Karpas-422 (cell line): ENCODE data around the gene MRPS23. TPM values are rescaled to one million over a fixed set of nuclear protein-coding genes. Genes with fewer than 3 reads are reported as not detected.

Experiments
- DNase-seq: peaks from one replicate; pipeline ENCODE4 v3.0.0-alpha.2; 2015
- H2AFZ ChIP-seq: fragments of 200-600 bp; sonication (generic); 2 replicates; pipeline ENCODE4 v1.6.1; 2014; ENCODE audit warnings: antibody characterized with exemption, low read length, mixed read lengths
- H3K27ac ChIP-seq: fragments of 200-600 bp; sonication (generic); 2 replicates; pipeline ENCODE4 v1.5.1; 2014; ENCODE audit warnings: mild to moderate bottlenecking, low read length, moderate library complexity
- H3K27me3 ChIP-seq: fragments of 200-600 bp; sonication (generic); 2 replicates; pipeline ENCODE4 v1.6.1; 2014; ENCODE audit warnings: low read length, mixed read lengths
- H3K36me3 ChIP-seq: fragments of 200-600 bp; sonication (generic); 2 replicates; pipeline ENCODE4 v1.6.1; 2014; ENCODE audit warnings: low read length, mixed read lengths; ENCODE audit not compliant: insufficient read depth
- H3K4me1 ChIP-seq: fragments of 200-600 bp; sonication (generic); 2 replicates; pipeline ENCODE4 v1.6.1; 2014; ENCODE audit warnings: mild to moderate bottlenecking, low read length, mixed read lengths
- H3K4me2 ChIP-seq: fragments of 200-600 bp; sonication (generic); 2 replicates; pipeline ENCODE4 v1.6.1; 2014; ENCODE audit warnings: low read length, low read depth, mild to moderate bottlenecking; ENCODE audit not compliant: poor library complexity, severe bottlenecking
- H3K4me3 ChIP-seq: fragments of 200-600 bp; sonication (generic); 2 replicates; pipeline ENCODE4 v1.5.1; 2014; ENCODE audit warnings: mild to moderate bottlenecking, antibody characterized with exemption, low read length, mixed read lengths
- H3K79me2 ChIP-seq: fragments of 200-600 bp; sonication (generic); 2 replicates; pipeline ENCODE4 v1.6.1; 2014; ENCODE audit warnings: mild to moderate bottlenecking, low read length, mixed read lengths
- H3K9ac ChIP-seq: fragments of 200-600 bp; sonication (generic); 2 replicates; pipeline ENCODE4 v1.6.0; 2014; ENCODE audit warnings: low read length
- H3K9me2 ChIP-seq: fragments of 200-600 bp; sonication (generic), shearing (Covaris generic); replicated peaks from 2 replicates; pipeline ENCODE4 v1.6.0; 2014; ENCODE audit warnings: mild to moderate bottlenecking, low read length, moderate library complexity; ENCODE audit not compliant: insufficient read depth
- H3K9me3 ChIP-seq: fragments of 300-700, 200-600 bp; sonication (generic); 2 replicates; pipeline ENCODE4 v1.6.1; 2014; ENCODE audit warnings: low read length, mixed read lengths
- H4K20me1 ChIP-seq: fragments of 200-600 bp; sonication (generic); 2 replicates; pipeline ENCODE4 v1.6.1; 2014; ENCODE audit warnings: mild to moderate bottlenecking, antibody characterized with exemption, low read length, low read depth; ENCODE audit not compliant: insufficient read depth
- total RNA-seq: library from RNA; depleted of rRNA; stranded (reverse); fragments of >200 nt; shearing (Covaris generic); gene quantifications from 2 replicates; pipeline ENCODE4 v1.2.3, GENCODE V29; 2014; ENCODE audit warnings: low replicate concordance; rRNA removed

Gene MRPS23
- total RNA-seq, result 35.1 and 61.3 TPM in 2 replicates

- H3K4me1 ChIP-seq, result peaks cover 28% of the 10 kb centered on the region
- peak within 1 kb of the TSS; percentile 86 for H3K4me2 ChIP-seq
- H3K9ac ChIP-seq, result peak within 1 kb of the TSS; percentile 86
- peak within 1 kb of the TSS; percentile 55 for H3K27ac ChIP-seq
- H3K9me3 ChIP-seq, result no peaks in the 10 kb centered on the region
- H3K27me3 ChIP-seq, result no peaks in the 10 kb centered on the region
- peak within 1 kb of the TSS; percentile 89 for H3K4me3 ChIP-seq
- H2AFZ ChIP-seq, result peak within 1 kb of the TSS; percentile 99
- peak; percentile 99 for DNase-seq
- H3K79me2 ChIP-seq, result peaks cover 32% of the 10 kb centered on the region
- no peaks in the 10 kb centered on the region for H3K9me2 ChIP-seq
- no peaks in the 10 kb centered on the region for H4K20me1 ChIP-seq
- H3K36me3 ChIP-seq, result peaks cover 6% of the 10 kb centered on the region; the same call in 1 of the 2 replicates
These were observed at the start of gene MRPS23 for GRCh38 chr17:57849874-57850754. MRPS23 (minus strand) TSS chr17:57850044; CDS start chr17:57850010, 34 bp downstream.

GRCh38 chr17:57899391-57899790, 49.5 kb upstream of the MRPS23 start:
- no peak overlapping the region for H3K27ac ChIP-seq
- H3K4me2 ChIP-seq, result no peak overlapping the region
- H3K9ac ChIP-seq, result no peak overlapping the region
- no peak overlapping the region for H3K4me3 ChIP-seq
- H3K9me3 ChIP-seq, result no peaks in the 10 kb centered on the region
- no peaks in the 10 kb centered on the region for H4K20me1 ChIP-seq
- H3K79me2 ChIP-seq, result no peaks in the 10 kb centered on the region
- H3K36me3 ChIP-seq, result no peaks in the 10 kb centered on the region
- H2AFZ ChIP-seq, result no peak overlapping the region
- DNase-seq, result no peak
- H3K9me2 ChIP-seq, result no peaks in the 10 kb centered on the region
- peaks cover 32% of the 10 kb centered on the region for H3K4me1 ChIP-seq
- H3K27me3 ChIP-seq, result no peaks in the 10 kb centered on the region

DNA sequence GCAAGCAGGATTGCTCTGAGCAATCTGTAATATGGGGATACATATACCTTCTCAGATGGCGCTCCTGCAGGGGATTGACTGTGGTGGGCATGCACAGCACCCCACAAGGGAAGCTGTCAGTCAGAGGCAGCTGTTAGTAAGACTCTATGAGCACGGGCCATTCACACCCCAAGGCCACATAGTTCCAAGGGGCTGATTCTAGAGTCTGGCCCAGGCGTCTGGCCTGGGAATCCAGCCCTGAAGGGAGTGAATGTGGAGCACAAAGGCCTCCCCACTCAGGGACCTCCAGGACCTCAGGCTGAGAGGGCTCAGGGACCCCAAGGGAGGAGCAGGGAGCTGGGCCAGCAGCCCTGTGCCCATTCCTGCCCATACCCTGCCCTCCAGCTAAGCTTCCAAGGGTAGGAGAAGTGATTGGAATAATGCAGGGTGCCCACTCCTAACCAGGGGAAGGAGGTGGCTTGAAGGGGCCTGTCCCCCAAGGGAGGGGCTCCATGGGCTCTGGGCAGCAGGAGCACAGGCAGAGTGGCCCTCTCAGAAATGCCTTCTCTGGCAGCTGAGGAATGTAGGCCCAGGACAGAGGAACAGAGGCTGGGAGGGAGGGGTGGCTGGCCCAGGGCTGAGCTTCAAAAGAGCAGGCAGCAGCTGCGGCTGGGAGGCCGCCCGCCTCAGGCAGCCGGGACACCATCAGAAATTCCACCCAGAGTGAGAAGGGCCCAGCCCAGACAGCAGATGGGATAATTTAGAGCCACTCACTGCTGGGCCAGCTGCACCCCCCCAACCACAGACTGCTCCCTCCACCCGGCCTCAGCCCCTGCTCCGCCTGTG, 48.9 kb upstream of the MRPS23 start:
- no peak overlapping the region for H3K4me2 ChIP-seq
- H3K9ac ChIP-seq, result no peak overlapping the region
- no peak overlapping the region for H2AFZ ChIP-seq
- no peaks in the 10 kb centered on the region for H3K27me3 ChIP-seq
- H3K4me3 ChIP-seq, result no peak overlapping the region
- peaks cover 29% of the 10 kb centered on the region for H3K4me1 ChIP-seq
- H3K36me3 ChIP-seq, result no peaks in the 10 kb centered on the region
- no peaks in the 10 kb centered on the region for H3K9me3 ChIP-seq
- H3K9me2 ChIP-seq, result no peaks in the 10 kb centered on the region
- no peak for DNase-seq
- no peak overlapping the region for H3K27ac ChIP-seq
- no peaks in the 10 kb centered on the region for H4K20me1 ChIP-seq
- no peaks in the 10 kb centered on the region for H3K79me2 ChIP-seq

DNA sequence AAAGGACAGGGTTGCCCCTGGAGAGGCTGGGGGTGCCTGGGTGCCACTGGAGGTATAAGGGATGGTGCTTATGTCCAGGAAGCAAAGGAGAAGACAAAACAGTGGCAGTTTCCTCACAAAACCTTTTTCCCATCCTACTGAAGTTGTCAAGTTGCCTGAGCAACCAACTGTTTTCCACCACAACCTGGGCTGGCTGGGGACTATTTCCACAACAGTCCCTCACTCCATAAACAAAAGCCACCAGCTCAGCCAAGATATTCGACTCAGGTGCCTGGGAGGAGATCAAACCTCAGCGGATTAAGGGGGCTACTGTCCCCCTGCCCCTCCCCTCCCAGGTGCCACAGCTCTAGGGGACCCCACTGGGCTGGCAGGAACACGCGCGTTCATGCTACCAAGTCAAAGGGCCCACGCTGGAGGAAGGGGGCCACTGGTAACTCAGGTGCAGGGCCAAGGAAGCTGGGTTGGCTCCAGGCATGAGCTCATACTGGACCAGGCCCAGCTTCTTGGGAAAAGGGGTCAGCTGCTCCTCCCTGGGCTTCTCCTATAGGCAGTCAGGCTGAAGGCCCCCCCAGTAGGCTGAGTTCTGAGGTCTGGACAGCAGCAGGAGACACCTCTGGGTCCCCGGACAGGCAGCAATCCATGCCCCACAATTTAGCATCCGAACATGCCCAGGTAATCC, 45.7 kb upstream of the MRPS23 start:
- no peak overlapping the region for H3K27ac ChIP-seq
- H3K36me3 ChIP-seq, result no peaks in the 10 kb centered on the region
- DNase-seq, result no peak
- no peak overlapping the region for H3K4me3 ChIP-seq
- no peaks in the 10 kb centered on the region for H3K27me3 ChIP-seq
- no peak overlapping the region for H2AFZ ChIP-seq
- peaks cover 10% of the 10 kb centered on the region for H3K4me1 ChIP-seq
- no peak overlapping the region for H3K4me2 ChIP-seq
- no peaks in the 10 kb centered on the region for H4K20me1 ChIP-seq
- no peaks in the 10 kb centered on the region for H3K9me3 ChIP-seq
- no peaks in the 10 kb centered on the region for H3K9me2 ChIP-seq
- no peaks in the 10 kb centered on the region for H3K79me2 ChIP-seq
- no peak overlapping the region for H3K9ac ChIP-seq

GRCh38 chr17:57894848-57895247, 45.0 kb upstream of the MRPS23 start:
- Histone ChIP-seq H3K79me2 (no peaks in the 10 kb centered on the region), H3K4me2 (no peak overlapping the region), H3K9me3 (no peaks in the 10 kb centered on the region), H3K27ac (no peak overlapping the region), H3K4me3 (no peak overlapping the region), H4K20me1 (no peaks in the 10 kb centered on the region), H3K9ac (no peak overlapping the region), H2AFZ (no peak overlapping the region), H3K9me2 (no peaks in the 10 kb centered on the region), H3K27me3 (no peaks in the 10 kb centered on the region), H3K4me1 (peaks cover 3% of the 10 kb centered on the region), H3K36me3 (no peaks in the 10 kb centered on the region)
- DNase-seq, result no peak

- H3K4me3 ChIP-seq, result no peak overlapping the region
- H4K20me1 ChIP-seq, result no peaks in the 10 kb centered on the region
- H3K9me3 ChIP-seq, result no peaks in the 10 kb centered on the region
- no peaks in the 10 kb centered on the region for H3K9me2 ChIP-seq
- no peak for DNase-seq
- H3K79me2 ChIP-seq, result no peaks in the 10 kb centered on the region
- H3K9ac ChIP-seq, result no peak overlapping the region
- no peaks in the 10 kb centered on the region for H3K36me3 ChIP-seq
- H3K27ac ChIP-seq, result no peak overlapping the region
- H3K4me2 ChIP-seq, result no peak overlapping the region
- no peaks in the 10 kb centered on the region for H3K27me3 ChIP-seq
- H2AFZ ChIP-seq, result no peak overlapping the region
- no peaks in the 10 kb centered on the region for H3K4me1 ChIP-seq
These were observed 43.2 kb upstream of the MRPS23 start for GRCh38 chr17:57892820-57893595.

DNA sequence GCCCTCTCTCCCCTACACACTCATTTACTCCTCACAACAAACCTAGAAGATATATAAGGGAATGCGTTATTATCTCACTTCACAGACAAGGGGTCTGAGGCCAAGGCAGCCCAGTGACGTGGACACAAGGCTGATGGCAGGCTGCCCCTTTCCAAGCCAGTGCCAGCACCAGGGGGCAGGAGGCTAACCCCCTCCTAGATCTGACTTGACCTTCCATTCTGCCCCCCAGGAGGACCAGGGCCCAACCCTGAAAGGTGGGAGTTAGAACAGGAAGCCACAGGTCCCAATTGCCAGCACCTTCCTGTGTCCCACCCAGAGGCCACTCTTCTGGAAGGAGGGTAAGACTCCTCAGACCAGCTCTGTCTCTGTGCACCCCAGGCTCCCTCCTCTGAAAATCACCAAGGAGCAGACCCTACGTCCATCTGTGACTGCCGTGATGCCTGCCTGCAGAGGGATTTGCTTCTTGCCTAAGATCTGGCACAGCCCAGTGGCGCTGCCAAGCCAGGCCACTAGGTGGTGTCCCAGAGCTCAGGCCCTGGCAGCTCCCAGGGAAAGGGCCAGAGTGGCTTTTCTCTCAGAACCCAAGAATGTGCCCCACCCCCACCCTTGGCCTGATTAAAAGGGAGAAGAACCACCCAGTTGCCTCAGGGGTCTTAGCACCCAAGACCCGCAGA, 42.4 kb upstream of the MRPS23 start:
- DNase-seq, result peak; percentile 89
- H3K4me2 ChIP-seq, result no peak overlapping the region
- no peaks in the 10 kb centered on the region for H3K27me3 ChIP-seq
- no peaks in the 10 kb centered on the region for H3K79me2 ChIP-seq
- H3K9me2 ChIP-seq, result no peaks in the 10 kb centered on the region
- no peaks in the 10 kb centered on the region for H3K36me3 ChIP-seq
- H3K9me3 ChIP-seq, result no peaks in the 10 kb centered on the region
- no peaks in the 10 kb centered on the region for H3K4me1 ChIP-seq
- H3K4me3 ChIP-seq, result no peak overlapping the region
- no peaks in the 10 kb centered on the region for H4K20me1 ChIP-seq
- no peak overlapping the region for H2AFZ ChIP-seq
- no peak overlapping the region for H3K27ac ChIP-seq
- H3K9ac ChIP-seq, result no peak overlapping the region
